ENCODE data around the gene SMPD3.

Gene SMPD3

DNA sequence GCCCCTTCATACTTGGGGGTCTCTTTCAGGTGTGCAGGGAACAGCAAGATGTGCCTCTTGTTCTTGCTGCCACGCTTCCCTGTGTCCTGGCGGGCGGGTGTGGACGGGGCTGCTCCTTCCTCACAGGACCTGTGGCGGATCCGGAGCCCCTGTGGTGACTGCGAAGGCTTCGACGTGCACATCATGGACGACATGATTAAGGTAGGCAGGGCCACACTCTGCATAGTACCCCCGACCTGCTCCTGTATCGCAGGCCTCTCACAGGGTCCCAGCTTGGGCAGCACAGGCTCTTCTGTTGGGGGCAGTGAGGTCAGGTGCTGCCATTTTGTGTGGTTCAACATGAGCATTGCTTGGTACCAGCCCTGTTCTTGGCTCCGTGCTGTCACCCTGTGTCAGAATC lies 94.9 kb downstream of the SMPD3 start:
- TF ChIP-seq SIN3A (IDR thresholded peaks at IDR 0.05; ENCODE audit: borderline replicate concordance, insufficient read depth, low read length) (no peak), REST (IDR thresholded peaks at IDR 0.05; ENCODE audit: insufficient read depth in 1 of 2, low read depth in 2 of 2, low read length in 2 of 2) (no peak), TAF1 (IDR thresholded peaks at IDR 0.05; ENCODE audit: borderline replicate concordance, insufficient read depth, low read length) (no peak), POLR2AphosphoS5 (IDR thresholded peaks at IDR 0.05; ENCODE audit: low read depth, low read length) (no peak)

GRCh38 chr16:68351991-68352431 lies 96.3 kb downstream of the SMPD3 start:
- TF ChIP-seq SIN3A (IDR thresholded peaks at IDR 0.05; ENCODE audit: borderline replicate concordance, insufficient read depth, low read length) (no peak), FOXP2 (optimal IDR thresholded peaks at IDR 0.05; ENCODE audit: borderline replicate concordance, extremely low read depth, extremely low read length, insufficient read depth) (no peak), TAF1 (IDR thresholded peaks at IDR 0.05; ENCODE audit: borderline replicate concordance, insufficient read depth, low read length) (no peak), REST (IDR thresholded peaks at IDR 0.05; ENCODE audit: insufficient read depth in 1 of 2, low read depth in 2 of 2, low read length in 2 of 2) (no peak), POLR2AphosphoS5 (IDR thresholded peaks at IDR 0.05; ENCODE audit: low read depth, low read length) (no peak)

GRCh38 chr16:68351463-68351862 lies 96.8 kb downstream of the SMPD3 start:
- TF ChIP-seq REST (IDR thresholded peaks at IDR 0.05; ENCODE audit: insufficient read depth in 1 of 2, low read depth in 2 of 2, low read length in 2 of 2) (no peak), SIN3A (IDR thresholded peaks at IDR 0.05; ENCODE audit: borderline replicate concordance, insufficient read depth, low read length) (no peak), FOXP2 (optimal IDR thresholded peaks at IDR 0.05; ENCODE audit: borderline replicate concordance, extremely low read depth, extremely low read length, insufficient read depth) (no peak), POLR2AphosphoS5 (IDR thresholded peaks at IDR 0.05; ENCODE audit: low read depth, low read length) (no peak), TAF1 (IDR thresholded peaks at IDR 0.05; ENCODE audit: borderline replicate concordance, insufficient read depth, low read length) (no peak)

DNA sequence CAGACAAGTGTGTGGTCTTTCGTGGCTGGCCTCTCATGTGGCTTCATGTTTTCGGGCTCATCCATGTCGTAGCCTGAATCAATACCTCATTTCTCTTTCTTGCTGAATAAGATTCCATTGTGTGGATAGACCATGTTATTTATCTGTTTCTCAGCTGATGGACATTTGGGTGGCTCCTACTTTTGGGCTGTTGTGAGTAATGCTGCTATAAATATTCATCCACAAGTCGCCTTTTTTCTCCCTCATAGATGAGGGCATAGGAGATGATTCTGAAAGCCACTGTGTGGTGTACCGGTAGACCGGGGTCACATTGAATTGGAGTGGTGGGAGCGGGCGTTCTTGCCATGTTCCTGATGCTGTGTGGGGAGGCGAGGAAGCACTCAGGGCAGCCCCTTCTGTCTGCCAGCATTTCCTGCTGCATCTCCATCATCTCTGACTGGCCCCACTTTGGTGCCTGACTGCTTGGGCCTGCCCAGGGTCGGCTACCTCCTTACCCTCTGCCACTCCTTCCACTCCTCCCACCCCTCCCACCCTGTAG lies 97.4 kb downstream of the SMPD3 start:
- TF ChIP-seq TAF1 (IDR thresholded peaks at IDR 0.05; ENCODE audit: borderline replicate concordance, insufficient read depth, low read length) = no peak
- TF ChIP-seq SIN3A (IDR thresholded peaks at IDR 0.05; ENCODE audit: borderline replicate concordance, insufficient read depth, low read length) = no peak
- TF ChIP-seq FOXP2 (optimal IDR thresholded peaks at IDR 0.05; ENCODE audit: borderline replicate concordance, extremely low read depth, extremely low read length, insufficient read depth) = no peak
- TF ChIP-seq REST (IDR thresholded peaks at IDR 0.05; ENCODE audit: insufficient read depth in 1 of 2, low read depth in 2 of 2, low read length in 2 of 2) = no peak
- no peak for TF ChIP-seq POLR2AphosphoS5 (IDR thresholded peaks at IDR 0.05; ENCODE audit: low read depth, low read length)
